Spleen (tissue), 11 donors: ENCODE measurements around the gene CHCHD6. TPM values are rescaled to one million over a fixed set of nuclear protein-coding genes. Genes with fewer than 3 reads are reported as not detected.

Experiments used
- DNase-seq: peaks from one replicate; pipeline ENCODE4 v3.0.0-alpha.2; 2020
- H3K27ac ChIP-seq, 8 donors: fragments of 200-600 bp; sonication (generic) in 7 of 8; 1 replicate in 4 of 8; 2 replicates in 4 of 8; pipeline versions ENCODE4 v1.5.0 to v1.8.0; 2016 to 2021; ENCODE audit warnings: inconsistent platforms in 4 of 8, mild to moderate bottlenecking in 4 of 8, moderate library complexity in 1 of 8
- H3K27me3 ChIP-seq, 7 donors: fragments of 200-600 bp; sonication (generic) in 6 of 7; replicated peaks in 1 of 7; 1 replicate in 4 of 7; 2 replicates in 3 of 7; pipeline versions ENCODE4 v1.5.0 to v1.8.0; 2016 to 2021; ENCODE audit warnings: inconsistent platforms in 3 of 7, mild to moderate bottlenecking in 1 of 7
- H3K36me3 ChIP-seq, 6 donors: fragments of 200-600 bp; sonication (generic) in 5 of 6; 1 replicate in 4 of 6; 2 replicates in 2 of 6; pipeline versions ENCODE4 v1.5.0 to v1.8.0; 2016 to 2021; ENCODE audit warnings: inconsistent platforms in 2 of 6
- H3K4me1 ChIP-seq, 6 donors: fragments of 200-600 bp; sonication (generic) in 5 of 6; 1 replicate in 3 of 6; 2 replicates in 3 of 6; pipeline versions ENCODE4 v1.5.0 to v1.8.0; 2016 to 2021; ENCODE audit warnings: inconsistent platforms in 3 of 6
- H3K4me3 ChIP-seq, 8 donors: fragments of 200-600 bp; sonication (generic) in 7 of 8; 1 replicate in 4 of 8; 2 replicates in 4 of 8; pipeline versions ENCODE4 v1.5.0 to v1.8.0; 2016 to 2021; ENCODE audit warnings: inconsistent platforms in 4 of 8, mild to moderate bottlenecking in 4 of 8, moderate library complexity in 2 of 8
- H3K9me3 ChIP-seq, 8 donors: fragments of 200-600 bp; sonication (generic) in 7 of 8; 1 replicate in 4 of 8; 2 replicates in 4 of 8; pipeline versions ENCODE4 v1.5.0 to v1.8.0; 2016 to 2021; ENCODE audit warnings: inconsistent platforms in 4 of 8
- CTCF ChIP-seq, 11 experiments: fragments of 200-600 bp in 7 of 11; fragments of 450-650 bp in 4 of 11; sonication (generic) in 4 of 11; IDR thresholded peaks in 8 of 11; conservative IDR thresholded peaks in 3 of 11; 1 replicate in 7 of 11; 2 replicates in 4 of 11; pipeline versions ENCODE4 v1.4.0 to v1.8.0; 2016 to 2021; ENCODE audit warnings: antibody characterized with exemption in 11 of 11, inconsistent platforms in 4 of 11, mild to moderate bottlenecking in 1 of 11
- POLR2A ChIP-seq, 3 donors: fragments of 450-650 bp; IDR thresholded peaks; one replicate each; pipeline ENCODE4 v1.5.1; 2017; ENCODE audit warnings: antibody characterized with exemption in 3 of 3, mild to moderate bottlenecking in 1 of 3
- POLR2AphosphoS5 ChIP-seq, 3 donors: sonication (generic); formaldehyde crosslinking; IDR thresholded peaks; one replicate each; pipeline ENCODE4 v1.5.1; 2017; ENCODE audit warnings: antibody characterized with exemption in 3 of 3
- WGBS, 5 donors: extraction: QIAGEN DNeasy Blood & Tissue Kit in 3 of 5; methylation state at CpG; one replicate each; pipeline versions ENCODE4 v1.1.5 to v1.1.7; 2013 to 2018; 5-methylcytosine and 5-hydroxymethylcytosine counted together
- intact Hi-C: fragments of 100-400 bp; cut with DNase I; formaldehyde crosslinking; loops from one replicate; pipeline ENCODE4 v1.15.0; 2023; ENCODE audit warnings: low total_unique reads
- polyA plus RNA-seq, 3 donors: library from polyadenylated mRNA; stranded (reverse); fragments of 200-250 nt; gene quantifications; one replicate each; pipeline ENCODE4 v1.2.1, GENCODE V29; 2013
- total RNA-seq, 7 donors: library from RNA; depleted of rRNA in 3 of 7; stranded (reverse); fragments of >200 nt in 3 of 7; fragmentation: NEBNext Ultra II Directional in 4 of 7; extraction: Animal tissue kit (Norgen Biotek cat#: 25700) in 4 of 7; gene quantifications; one replicate each; pipeline versions ENCODE4 v1.1.0 to v1.2.1, GENCODE V29; 2016 to 2021
- donor health status: healthy with polysubstance abuse.
- donor health status: DM: no; HTN: no; CAD: no; lungs with moderate emphysema.
- donor health status: DM: no; HTN: no; CAD: no.
- donor health status: Bipolar disorder and iron deficiency.
- donor health status: healthy.
- donor health status: DM: no; HTN: no; CAD: no.
- donor health status: DM: yes; HTN: yes; CAD: no.

Gene CHCHD6
- total and polyA plus RNA-seq, 10 donors: 6.3 to 39.1 (median 11.8) TPM

- WGBS, 5 donors: 57 to 83% (median 75%) methylated on average over 4 to 5 of the region's 5 CpGs
- H3K36me3 ChIP-seq: no peaks in the 10 kb centered on the region
- peaks cover 0 to 9% (median 6%) of the 10 kb centered on the region in 6 donors for H3K4me1 ChIP-seq
- no peaks in the 10 kb centered on the region for H3K27me3 ChIP-seq
- H3K4me3 ChIP-seq: no peak overlapping the region
- no peaks in the 10 kb centered on the region for H3K9me3 ChIP-seq
- TF ChIP-seq POLR2AphosphoS5 (IDR thresholded peaks at IDR 0.05) (no peak), POLR2A (IDR thresholded peaks at IDR 0.05) (no peak), CTCF (IDR thresholded peaks at IDR 0.05 in 8 of 11, conservative IDR thresholded peaks at IDR 0.05 in 3 of 11) (no peak)
- intact Hi-C loops: no loop called here
- DNase-seq: no peak
- H3K27ac ChIP-seq: peak overlapping the region in 2 of 8 donors; percentile 16 to 21
Measured at GRCh38 chr3:126828306-126828705, 124.3 kb downstream of the CHCHD6 start.

- TF ChIP-seq POLR2A (IDR thresholded peaks at IDR 0.05) (no peak), POLR2AphosphoS5 (IDR thresholded peaks at IDR 0.05) (no peak), CTCF (IDR thresholded peaks at IDR 0.05 in 8 of 11, conservative IDR thresholded peaks at IDR 0.05 in 3 of 11) (no peak)
- H3K27me3 ChIP-seq: no peaks in the 10 kb centered on the region
- peaks cover 0 to 7% (median 6%) of the 10 kb centered on the region in 6 donors for H3K4me1 ChIP-seq
- 91 to 95% (median 95%) methylated on average over 5 of the region's 5 CpGs for WGBS, 5 donors
- no peaks in the 10 kb centered on the region for H3K9me3 ChIP-seq
- H3K4me3 ChIP-seq: no peak overlapping the region
- H3K36me3 ChIP-seq: no peaks in the 10 kb centered on the region
- intact Hi-C loops: no loop called here
- DNase-seq: no peak
- no peak overlapping the region for H3K27ac ChIP-seq
Measured at GRCh38 chr3:126832933-126833332, 128.9 kb downstream of the CHCHD6 start.

- WGBS, 5 donors: 91 to 97% (median 95%) methylated on average over 13 of the region's 13 CpGs
- no peak for DNase-seq
Measured at GRCh38 chr3:126834596-126835471, 130.8 kb downstream of the CHCHD6 start.

More at GRCh38 chr3:126834596-126835471, 130.8 kb downstream of the CHCHD6 start:
- intact Hi-C loops: no loop called here
- Histone ChIP-seq H3K9me3 (no peaks in the 10 kb centered on the region), H3K4me1 (no peaks in the 10 kb centered on the region), H3K27me3 (no peaks in the 10 kb centered on the region), H3K36me3 (no peaks in the 10 kb centered on the region), H3K4me3 (no peak overlapping the region), H3K27ac (no peak overlapping the region)
- TF ChIP-seq CTCF (IDR thresholded peaks at IDR 0.05 in 8 of 11, conservative IDR thresholded peaks at IDR 0.05 in 3 of 11): no peak
- TF ChIP-seq POLR2AphosphoS5 (IDR thresholded peaks at IDR 0.05): no peak
- TF ChIP-seq POLR2A (IDR thresholded peaks at IDR 0.05): no peak
